NK-92 (cell line): ENCODE results near the gene MYH6.
"Not testable (repeated sequence)": the region's sequence is repeated elsewhere in the genome, so short reads cannot be mapped to it uniquely, and the experiment has no call there.

Source experiments
- DNase-seq: peaks from one replicate; lab custom pipeline; 2025; ENCODE audit not compliant: unreplicated experiment; lab: John Stamatoyannopoulos, UW

The MYH6 gene

DNA sequence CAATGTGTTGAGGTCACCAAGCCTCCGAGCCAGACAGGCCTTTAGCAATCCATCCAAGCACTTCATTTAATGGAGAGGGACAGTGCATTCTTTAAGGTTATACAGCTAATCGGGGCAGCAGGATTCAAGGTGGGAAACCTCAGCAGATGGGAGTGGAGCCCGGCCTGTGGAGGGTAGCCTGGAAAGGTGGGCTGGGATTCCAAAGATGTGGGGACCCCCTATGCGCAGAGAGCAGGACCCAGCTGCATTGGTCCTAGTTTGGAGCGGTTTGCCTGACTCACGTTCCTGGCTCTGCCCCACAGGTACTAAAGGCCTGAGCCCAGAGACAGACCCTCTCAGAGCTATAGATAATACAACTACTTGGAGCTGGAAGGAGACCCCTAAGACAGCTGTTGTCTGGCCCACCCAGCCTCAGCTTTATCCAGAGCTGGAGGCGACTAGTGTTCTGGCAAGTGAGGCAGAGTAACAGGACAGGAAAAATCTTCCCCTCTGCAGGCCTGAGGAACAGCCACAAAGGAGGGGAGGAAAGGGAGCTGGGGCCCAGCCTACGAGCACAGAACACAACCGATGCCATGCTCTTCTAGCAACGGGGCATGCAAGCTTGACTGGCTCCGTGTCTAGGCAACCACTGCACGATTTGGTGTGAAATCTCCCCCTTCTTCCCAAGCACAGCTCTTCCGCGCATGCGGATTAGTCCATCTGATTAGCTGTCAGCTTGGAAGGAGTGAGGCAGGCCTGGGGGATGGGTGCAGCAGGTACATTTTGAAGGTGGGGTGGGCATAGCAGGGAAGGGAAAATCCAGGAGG lies 28.5 kb upstream of the MYH6 start:
- no peak for DNase-seq

DNA sequence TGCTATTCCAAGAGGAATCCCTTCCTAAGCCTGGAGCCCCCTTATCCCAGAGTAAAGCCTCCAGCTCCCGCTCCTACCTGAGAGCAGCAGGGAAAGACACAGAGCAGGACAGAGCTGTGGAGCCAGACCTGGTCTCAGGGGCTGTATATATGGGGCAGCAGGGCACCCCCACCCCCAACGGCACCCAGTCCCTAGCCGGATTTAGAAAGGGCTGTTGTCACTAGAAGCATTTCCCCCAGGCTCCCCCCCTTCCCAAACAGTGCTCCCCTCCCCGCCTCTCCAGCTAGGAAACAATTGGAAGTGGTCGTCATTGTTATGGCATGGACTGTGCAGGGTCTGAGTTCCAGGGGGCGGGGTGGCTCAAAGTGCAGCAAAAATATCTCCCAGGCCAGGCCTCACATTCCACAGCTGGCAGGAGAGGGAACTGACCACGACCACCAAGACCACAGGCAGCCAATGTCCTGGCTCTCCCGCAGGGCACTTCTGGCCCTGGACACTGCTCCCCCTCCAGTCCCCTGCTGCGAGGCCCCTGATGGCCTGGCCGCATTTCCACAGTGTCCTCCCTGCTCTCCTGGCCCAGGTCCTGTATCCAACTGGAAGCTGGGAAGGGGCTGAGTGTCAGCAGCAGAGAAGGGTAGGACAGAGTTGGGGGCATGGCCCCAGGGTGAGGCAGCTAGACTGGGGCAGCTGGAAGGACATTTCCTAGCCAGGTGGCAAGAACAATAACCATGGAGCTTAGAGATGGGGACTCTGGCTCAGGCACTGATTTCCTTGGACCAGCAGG lies 27.7 kb upstream of the MYH6 start, which contains the start of gene MYH7:
MYH7 (minus strand) TSS at position 118 of the 784 bp plus-strand sequence. CDS start 1,928 bp downstream, outside the sequence.
- no peak for DNase-seq

DNA sequence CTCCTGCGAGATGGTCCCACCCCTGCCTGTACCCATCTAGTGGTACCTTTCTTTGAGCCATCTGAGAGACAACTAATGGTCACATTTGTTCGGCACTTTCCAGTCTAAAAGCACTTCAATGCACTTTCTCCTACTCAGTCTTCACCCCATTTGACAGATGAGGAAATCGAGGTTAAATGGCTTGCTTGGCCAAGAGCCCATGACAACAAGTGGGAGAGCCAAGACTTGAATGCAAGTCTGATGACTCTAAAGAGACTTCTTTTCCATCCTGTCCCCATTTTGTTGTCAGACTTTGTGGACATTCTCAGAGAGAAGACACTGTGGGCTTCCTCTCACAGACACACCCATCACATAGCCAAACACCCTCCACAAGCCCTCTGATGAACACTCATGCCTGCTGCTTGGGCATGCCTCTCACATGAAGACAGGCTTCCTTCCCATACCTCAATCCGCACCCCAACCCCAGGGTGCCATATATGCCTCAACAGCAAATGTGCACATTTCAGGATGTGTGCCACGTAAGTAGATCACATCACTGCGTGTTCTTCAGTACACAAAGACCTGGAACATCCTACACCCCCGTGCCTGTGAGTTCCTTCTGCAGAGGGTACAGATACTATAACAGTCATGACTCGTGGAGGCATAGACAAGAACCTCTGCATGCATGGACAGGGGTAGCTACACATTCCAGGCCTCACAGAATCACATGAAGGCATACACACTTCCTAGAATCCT lies 26.6 kb upstream of the MYH6 start:
- DNase-seq = no peak

DNA sequence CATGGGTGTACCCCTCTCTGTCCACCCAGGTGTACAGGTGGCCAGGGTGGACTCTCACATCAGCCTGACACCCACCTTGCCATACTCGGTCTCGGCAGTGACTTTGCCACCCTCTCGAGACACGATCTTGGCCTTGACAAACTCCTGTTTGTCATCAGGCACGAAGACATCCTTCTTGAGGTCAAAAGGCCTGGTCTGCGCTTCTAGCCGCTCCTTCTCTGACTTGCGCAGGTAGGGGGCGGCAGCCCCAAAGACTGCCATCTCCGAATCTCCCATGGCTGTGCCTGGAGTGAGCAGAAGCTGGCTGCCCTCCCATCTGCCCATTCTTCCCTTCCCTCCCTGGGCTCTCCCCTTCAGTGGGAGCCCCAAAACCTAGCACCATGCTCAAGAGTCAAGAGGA lies 25.4 kb upstream of the MYH6 start:
- no peak for DNase-seq

DNA sequence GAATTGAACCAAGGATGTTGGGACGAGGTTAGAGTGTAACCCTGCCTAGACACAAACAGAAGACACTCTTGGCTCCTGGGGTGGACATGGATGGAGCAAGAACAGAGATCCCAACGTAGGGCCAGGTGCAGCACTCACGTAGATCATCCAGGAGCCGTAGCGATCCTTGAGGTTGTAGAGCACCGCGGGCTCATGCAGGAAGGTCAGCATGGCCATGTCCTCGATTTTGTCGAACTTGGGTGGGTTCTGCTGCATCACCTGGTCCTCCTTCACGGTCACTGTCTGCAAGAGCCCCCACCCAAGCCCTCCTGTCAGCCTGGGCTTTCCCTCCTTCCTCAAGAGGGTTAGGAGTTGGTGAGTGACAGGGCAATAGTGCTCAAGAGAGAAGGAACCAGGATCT lies 24.9 kb upstream of the MYH6 start:
- DNase-seq = no peak

GRCh38 chr14:23432102-23432925 lies 24.2 kb upstream of the MYH6 start:
- no peak for DNase-seq

GRCh38 chr14:23431486-23431885 lies 23.4 kb upstream of the MYH6 start:
- no peak for DNase-seq

DNA sequence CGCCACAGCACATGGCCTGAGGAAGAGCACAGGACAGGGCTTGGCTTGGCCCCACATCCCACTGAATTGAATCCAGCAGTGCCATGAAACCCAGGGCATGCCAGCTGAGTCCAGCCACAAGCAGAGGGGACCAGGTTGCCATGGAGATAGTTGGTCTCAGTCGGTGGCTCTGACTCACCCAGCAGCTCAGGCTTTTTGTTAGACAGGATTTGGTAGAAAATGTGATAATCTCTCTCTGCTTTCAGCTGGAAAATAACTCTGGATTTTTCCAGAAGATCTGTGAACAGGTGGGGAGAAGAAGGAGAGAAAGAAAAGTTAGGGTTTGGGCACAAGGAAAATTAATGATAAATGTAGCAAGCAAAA lies 22.6 kb upstream of the MYH6 start:
- no peak for DNase-seq

DNA sequence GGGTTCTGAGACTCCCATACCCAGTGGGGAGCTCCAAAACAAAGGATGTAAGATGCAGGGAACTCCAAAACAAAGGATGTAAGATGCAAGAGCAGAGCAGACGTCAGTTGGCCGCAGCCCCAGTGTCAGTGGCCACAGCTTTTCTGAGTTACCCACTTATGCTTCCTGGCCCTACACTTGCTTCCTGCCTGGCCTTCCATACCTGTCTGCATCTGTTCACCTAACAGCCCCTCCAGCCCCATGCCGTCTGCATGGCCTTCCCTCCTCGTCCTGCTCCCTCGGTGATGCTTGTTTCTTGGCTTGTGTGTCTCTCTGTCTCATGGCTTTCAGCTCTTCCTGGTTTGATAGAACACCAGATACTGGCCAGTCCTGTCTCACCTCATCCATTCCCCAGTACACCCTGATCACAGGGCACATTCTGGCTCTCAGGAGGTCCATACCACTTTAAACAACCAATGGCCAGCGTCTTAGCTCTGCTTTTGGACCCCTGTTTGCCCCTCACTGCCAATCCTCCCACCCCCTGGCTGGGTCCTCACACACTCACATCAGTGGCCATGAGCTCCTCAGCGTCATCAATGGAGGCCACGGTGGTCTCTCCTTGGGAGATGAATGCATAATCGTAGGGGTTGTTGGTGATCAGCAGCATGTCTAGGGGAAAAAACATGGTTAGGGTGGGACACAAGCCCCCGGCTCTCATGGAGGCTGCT lies 22.1 kb upstream of the MYH6 start:
- DNase-seq = no peak

DNA sequence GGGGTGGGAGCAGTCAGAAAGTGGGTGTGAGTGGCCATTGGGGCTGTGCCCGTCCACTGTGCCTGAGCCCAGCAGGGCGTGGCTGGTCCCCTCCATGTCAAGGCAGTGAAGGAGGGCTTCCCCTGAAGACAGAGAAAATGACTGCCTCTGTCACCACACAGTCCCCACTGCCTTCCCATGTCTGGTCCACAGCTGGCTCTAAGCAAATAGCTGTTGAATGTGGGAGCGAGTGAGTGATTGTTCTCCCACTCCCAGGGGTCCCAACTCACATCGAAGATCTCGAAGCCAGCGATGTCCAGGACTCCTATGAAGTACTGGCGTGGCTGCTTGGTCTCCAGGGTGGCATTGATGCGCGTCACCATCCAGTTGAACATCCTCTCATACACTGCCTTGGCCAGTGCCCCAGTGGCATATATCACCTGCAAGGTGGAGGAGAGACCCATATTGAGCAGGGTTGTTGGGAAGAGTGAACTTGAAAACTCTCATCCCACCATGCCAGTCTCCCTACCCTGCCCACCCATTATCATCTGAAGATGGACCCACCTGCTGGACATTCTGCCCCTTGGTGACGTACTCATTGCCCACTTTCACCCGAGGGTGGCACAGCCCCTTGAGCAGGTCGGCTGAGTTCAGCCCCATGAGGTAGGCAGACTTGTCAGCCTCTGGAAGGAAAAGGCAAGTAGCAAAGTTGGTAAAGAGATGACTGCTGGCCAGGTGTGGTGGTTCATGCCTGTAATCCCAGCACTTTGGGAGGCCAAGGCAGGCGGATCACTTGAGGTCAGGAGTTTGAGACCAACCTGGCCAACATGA lies 20.8 kb upstream of the MYH6 start:
- no peak for DNase-seq

DNA sequence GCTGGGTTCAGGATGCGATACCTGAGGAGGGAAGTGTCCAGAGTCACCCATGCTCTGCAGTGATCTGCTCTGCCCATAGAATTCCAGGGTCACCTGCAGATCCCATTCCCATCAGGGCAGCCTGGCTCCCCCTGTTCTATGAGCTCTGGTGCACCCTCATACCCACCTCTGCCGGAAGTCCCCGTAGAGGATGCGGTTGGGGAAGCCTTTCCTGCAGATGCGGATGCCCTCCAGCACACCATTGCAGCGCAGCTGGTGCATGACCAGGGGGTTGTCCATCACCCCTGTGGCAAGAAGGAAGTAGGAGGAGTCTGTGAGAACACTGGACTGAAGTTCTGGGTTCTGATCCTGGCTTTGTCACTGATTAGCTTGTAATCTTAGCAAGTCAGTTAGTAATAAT lies 17.7 kb upstream of the MYH6 start:
- DNase-seq = not testable (repeated sequence)

- DNase-seq = no peak
These were observed 17.1 kb upstream of the MYH6 start for GRCh38 chr14:23425169-23425568.

- DNase-seq = no peak
These were observed 15.6 kb upstream of the MYH6 start for GRCh38 chr14:23423657-23424056.

- no peak for DNase-seq
These were observed 13.5 kb upstream of the MYH6 start for GRCh38 chr14:23421594-23421993.

DNA sequence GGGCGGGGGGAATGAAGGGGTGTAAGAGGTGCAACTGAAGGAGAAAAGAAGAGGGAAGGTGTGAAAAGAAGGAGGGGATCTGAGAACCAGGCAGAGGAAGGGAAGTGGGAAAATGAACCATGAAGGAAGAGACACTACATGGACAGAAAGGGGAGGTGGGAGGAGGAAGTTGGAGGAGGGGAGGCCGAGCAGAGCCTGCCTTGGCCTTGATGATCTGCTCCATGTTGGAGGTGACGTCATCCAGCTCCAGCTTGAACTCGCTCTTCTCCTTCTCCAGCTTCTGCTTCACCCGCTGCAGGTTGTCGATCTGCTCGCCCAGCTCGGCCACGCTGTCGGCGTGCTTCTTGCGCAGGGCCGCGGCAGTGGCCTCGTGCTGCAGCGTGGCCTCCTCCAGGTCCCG lies 11.6 kb upstream of the MYH6 start:
- DNase-seq = not testable (repeated sequence)

- no peak for DNase-seq
These were observed 9.9 kb upstream of the MYH6 start for GRCh38 chr14:23418021-23418420.

- DNase-seq = not testable (repeated sequence)
These were observed 9.2 kb upstream of the MYH6 start for GRCh38 chr14:23417269-23417668.

DNA sequence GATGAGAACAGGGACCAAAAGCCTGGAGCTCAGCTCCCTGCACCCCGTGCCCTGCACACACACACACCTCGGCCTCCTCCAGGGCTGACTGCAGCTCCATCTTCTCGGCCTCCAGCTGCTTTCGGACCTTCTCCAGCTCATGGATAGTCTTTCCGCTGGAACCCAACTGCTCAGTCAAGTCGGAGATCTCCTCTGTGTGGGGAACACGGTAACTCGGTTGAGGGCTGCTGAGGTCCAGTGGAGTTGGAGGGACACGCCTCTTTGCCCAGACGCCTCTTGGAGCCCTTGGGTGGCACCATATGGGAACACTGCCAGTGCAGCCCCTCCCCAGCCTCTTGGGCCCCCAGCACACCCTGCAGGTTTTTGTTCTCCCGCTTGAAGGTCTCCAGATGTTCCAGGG lies 8.7 kb upstream of the MYH6 start:
- DNase-seq = no peak
